ENCODE data around the gene TNS2.
"Not testable (repeated sequence)": the region's sequence is repeated elsewhere in the genome, so short reads cannot be mapped to it uniquely, and the experiment has no call there.

TNS2 gene

DNA sequence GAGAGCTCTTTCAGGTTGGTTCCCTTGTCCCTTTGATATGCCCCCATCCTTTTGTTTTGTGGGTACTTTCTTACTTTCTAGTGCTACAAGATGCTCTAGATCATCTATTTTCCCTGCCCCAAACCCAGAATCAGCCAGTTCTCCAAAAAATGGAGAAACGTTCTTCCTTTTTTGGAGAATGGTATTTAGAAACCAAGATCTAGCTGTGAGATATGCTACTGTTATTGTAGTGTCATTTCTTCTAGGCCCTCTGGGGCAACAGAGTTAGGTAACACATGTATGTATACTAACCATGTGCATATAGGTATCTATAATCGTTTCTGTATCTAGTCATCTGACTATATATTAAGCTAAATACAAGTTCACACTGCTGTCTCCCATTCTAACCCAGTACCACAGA lies 40.7 kb downstream of the TNS2 start:
- TF ChIP-seq, protein P1, sequence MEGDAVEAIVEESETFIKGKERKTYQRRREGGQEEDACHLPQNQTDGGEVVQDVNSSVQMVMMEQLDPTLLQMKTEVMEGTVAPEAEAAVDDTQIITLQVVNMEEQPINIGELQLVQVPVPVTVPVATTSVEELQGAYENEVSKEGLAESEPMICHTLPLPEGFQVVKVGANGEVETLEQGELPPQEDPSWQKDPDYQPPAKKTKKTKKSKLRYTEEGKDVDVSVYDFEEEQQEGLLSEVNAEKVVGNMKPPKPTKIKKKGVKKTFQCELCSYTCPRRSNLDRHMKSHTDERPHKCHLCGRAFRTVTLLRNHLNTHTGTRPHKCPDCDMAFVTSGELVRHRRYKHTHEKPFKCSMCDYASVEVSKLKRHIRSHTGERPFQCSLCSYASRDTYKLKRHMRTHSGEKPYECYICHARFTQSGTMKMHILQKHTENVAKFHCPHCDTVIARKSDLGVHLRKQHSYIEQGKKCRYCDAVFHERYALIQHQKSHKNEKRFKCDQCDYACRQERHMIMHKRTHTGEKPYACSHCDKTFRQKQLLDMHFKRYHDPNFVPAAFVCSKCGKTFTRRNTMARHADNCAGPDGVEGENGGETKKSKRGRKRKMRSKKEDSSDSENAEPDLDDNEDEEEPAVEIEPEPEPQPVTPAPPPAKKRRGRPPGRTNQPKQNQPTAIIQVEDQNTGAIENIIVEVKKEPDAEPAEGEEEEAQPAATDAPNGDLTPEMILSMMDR (conservative IDR thresholded peaks at IDR 0.05) = no peak
- H3K27ac ChIP-seq = no peak overlapping the region

DNA sequence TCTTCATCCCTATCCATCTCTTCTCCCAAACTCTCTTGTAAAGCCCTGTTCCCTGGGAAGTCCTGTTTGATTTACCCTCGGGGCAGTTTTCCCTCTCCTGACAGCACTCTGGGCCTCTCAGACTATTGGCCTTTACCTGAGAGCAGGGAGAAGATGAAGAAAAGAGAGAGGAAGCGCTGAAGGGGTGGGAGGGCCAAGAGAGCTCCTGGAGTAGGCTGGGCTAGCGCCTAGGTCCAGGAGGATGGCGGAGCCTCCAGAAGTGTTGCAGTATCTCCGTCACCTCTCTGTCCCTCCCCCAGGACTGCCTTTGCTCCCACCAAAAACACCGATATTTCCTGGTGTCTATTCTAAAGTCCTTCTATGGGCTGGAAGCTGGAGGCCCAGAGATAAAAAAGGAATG lies 41.9 kb downstream of the TNS2 start:
- TF ChIP-seq, protein P1 (conservative IDR thresholded peaks at IDR 0.05) = no peak

DNA sequence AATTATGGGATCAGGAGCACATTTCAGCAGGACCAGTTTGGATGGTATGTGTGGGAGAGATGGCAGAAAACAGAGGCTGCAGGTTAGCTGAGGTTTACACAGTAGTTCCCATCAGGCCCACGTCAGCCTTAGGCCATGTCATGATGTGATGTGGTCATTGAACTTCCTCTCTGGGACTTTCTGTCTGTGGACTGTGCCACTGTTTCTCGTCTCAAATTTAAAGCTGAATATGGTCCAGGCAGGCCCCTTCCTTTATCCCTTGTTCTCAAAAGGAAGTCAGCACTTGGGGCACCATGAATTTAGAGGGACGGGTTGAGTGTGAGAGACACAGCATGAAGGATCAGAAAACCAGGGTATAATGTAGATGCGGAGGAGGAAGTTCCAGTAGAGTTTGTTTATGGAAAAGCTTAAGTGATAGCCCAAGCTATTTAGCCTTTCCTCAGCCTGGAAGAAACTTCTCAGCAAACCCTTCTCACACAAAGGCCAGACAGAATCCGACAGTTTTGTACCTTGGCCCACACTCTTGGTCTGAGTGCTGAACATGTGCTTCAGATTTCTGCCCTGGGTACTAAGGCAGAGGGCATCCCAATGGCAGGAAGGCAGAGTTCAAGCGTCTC lies 44.0 kb downstream of the TNS2 start:
- H3K27ac ChIP-seq = no peak overlapping the region
- TF ChIP-seq, protein P1 (conservative IDR thresholded peaks at IDR 0.05) = no peak

More for the DNA sequence above, 41.9 kb downstream of the TNS2 start:
- no peak overlapping the region for H3K27ac ChIP-seq

DNA sequence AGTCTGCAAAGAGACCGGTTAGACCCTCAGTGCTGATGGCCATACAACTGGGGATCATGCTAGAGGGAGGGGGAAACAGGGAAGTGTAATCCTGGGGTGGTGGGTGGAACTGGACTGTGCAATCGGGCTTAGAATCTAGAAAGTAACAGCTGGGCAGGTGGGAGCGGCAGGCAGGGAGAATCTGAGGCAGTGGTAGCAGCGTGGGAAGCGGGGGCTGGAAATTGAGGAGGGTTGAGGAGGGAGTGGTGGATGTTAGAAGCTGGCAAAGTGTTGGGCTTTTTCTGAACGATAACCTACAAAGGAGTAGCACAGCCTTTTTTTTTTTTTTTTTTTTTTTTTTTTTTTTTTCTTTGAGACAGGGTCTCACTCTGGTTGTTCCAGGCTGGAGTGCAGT lies 44.5 kb downstream of the TNS2 start:
- H3K27ac ChIP-seq = no peak overlapping the region
- TF ChIP-seq, protein P1 (conservative IDR thresholded peaks at IDR 0.05) = no peak

DNA sequence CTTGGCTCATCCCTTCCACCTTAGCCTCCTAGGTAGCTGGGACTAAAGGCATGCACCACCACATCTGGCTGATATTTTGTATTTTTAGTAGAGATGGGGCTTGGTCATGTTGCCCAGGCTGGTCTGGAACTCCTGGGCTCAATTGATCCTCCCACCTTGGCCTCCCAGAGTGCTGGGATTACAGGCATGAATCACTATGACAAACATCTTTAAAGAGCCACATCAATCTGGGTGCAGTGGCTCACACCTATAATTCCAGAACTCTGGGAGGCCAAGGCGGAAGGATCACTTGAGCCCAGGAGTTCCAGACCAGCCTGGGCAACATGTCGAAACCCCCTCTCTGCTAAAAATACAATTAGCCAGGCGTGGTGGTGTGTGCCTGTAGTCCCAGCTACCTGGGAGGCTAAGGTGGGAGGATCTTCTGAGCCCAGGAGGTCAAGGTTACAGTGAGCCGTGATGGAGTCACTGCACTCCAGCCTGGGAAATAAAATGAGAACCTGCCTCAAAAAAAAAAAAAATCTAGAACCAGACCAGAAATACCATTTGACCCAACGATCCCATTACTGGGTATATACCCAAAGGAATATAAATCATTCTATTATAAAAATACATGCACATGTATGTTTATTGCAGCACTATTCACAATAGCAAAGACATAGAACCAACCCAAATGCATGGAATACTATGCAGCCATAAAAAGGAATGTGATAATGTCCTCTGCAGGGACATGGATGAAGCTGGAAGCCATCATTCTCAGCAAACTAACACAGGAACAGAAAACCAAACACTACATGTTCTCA lies 45.1 kb downstream of the TNS2 start:
- not testable (repeated sequence) for H3K27ac ChIP-seq

DNA sequence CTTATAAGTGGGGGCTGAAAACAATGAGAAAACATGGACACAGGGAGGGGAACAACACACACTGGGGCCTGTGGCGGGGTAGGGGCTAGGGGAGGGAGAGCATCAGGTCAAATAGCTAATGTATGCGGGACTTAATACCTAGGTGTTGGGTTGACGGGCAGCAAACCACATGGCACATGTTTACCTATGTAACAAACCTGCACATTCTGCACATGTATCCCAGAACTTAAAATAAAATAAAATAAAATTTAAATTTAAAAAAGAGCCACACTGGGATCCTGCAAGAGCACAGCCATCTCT lies 45.7 kb downstream of the TNS2 start:
- not testable (repeated sequence) for H3K27ac ChIP-seq

DNA sequence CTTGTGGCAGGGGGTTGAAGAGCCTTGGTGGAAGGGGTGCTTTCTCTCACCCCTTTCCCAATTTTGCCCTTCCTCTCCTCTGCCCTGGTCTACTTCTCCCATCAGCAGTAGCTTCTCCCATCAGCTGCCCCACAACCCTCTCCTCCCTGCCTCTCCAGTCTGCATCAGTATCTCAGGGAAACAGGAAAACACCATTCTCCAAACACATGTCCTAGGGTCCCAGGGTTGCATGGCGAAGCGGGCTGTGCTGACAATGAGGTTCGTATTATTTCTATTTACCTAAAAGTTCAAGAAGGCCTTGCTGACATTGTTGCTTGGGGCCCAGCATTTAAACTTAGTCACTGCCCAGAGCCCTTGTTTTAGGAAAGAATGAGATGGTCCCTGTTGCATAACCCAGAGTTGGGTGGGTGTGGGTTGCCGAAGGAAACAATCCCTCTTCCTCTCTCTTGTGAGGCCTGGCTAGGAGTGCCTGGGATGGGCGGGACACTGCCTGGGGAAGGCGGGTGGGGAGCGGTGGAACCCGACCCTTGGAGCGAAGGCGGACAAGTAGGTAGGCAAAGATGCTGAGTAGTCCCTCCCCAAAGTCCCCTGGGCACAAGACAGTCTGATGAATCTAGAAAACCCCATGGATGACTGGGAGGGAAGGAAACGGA lies 46.4 kb downstream of the TNS2 start:
- TF ChIP-seq, protein P1 (conservative IDR thresholded peaks at IDR 0.05) = no peak
- no peak overlapping the region for H3K27ac ChIP-seq

DNA sequence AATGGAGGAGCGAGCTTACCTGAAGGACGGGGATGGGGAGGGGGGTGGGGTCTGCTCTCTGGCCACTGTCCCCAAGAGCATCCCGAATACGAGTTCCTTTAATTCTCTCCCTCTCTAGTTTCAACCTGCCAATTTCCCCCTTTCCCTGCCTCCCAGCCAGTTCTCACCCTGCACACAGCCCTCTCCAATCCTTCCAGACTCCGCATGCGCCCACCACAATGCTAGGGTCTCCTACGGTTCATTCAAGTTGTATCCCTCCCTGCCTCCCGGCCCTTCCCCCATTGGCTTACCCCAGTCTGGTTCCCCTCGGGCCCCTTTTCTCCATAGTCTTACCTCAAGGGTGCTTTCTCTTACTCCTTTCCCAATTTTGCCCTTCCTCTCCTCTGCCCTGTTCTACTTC lies 46.9 kb downstream of the TNS2 start:
- H3K27ac ChIP-seq = no peak overlapping the region; the same call in 1 of the 2 replicates
- TF ChIP-seq, protein P1 (conservative IDR thresholded peaks at IDR 0.05) = no peak
